GM12865 (cell line): ENCODE results near the gene VPS45.
A peak's percentile ranks its signal among the peaks of the same experiment; 100 is the strongest.
"Not testable (repeated sequence)": the region's sequence is repeated elsewhere in the genome, so short reads cannot be mapped to it uniquely, and the experiment has no call there.

Experiments used
- DNase-seq: peaks from one replicate; pipeline ENCODE4 v3.0.0; 2010; ENCODE audit warnings: low read depth
- H3K4me3 ChIP-seq: 2 replicates; pipeline ENCODE4 v1.5.1; 2011; ENCODE audit warnings: mild to moderate bottlenecking, low read depth, low read length, control low read depth
- CTCF ChIP-seq: IDR thresholded peaks from 2 replicates; pipeline ENCODE4 v1.5.1; 2011; ENCODE audit warnings: low read length, control low read depth, low read depth, inconsistent platforms; ENCODE audit not compliant: insufficient read depth; ENCODE audit errors: missing control alignments

Gene VPS45

GRCh38 chr1:150138044-150138443, 70.5 kb downstream of the VPS45 start:
- DNase-seq, result no peak

GRCh38 chr1:150141452-150141851, 73.9 kb downstream of the VPS45 start:
- DNase-seq, result no peak
- no peak for TF ChIP-seq CTCF
- no peak overlapping the region for H3K4me3 ChIP-seq

More at GRCh38 chr1:150138044-150138443, 70.5 kb downstream of the VPS45 start:
- no peak for TF ChIP-seq CTCF
- no peak overlapping the region for H3K4me3 ChIP-seq

- no peak overlapping the region for H3K4me3 ChIP-seq
- no peak for DNase-seq
- no peak for TF ChIP-seq CTCF
Measured at GRCh38 chr1:150142083-150142482, 74.5 kb downstream of the VPS45 start.

- no peak for TF ChIP-seq CTCF
- no peak overlapping the region for H3K4me3 ChIP-seq
- DNase-seq, result no peak
Measured at GRCh38 chr1:150144606-150145005, 77.0 kb downstream of the VPS45 start.

GRCh38 chr1:150146016-150146415, 78.4 kb downstream of the VPS45 start:
- not testable (repeated sequence) for H3K4me3 ChIP-seq, DNase-seq

GRCh38 chr1:150146849-150147542, 79.4 kb downstream of the VPS45 start:
- no peak for TF ChIP-seq CTCF
- H3K4me3 ChIP-seq, result no peak overlapping the region
- no peak for DNase-seq

GRCh38 chr1:150148837-150149270, 81.3 kb downstream of the VPS45 start:
- peak overlapping the region; percentile 66 for H3K4me3 ChIP-seq
- DNase-seq, result no peak
- no peak for TF ChIP-seq CTCF
